HG02973 (cell line): ENCODE measurements around the gene SNX24.

ENCODE experiments used
- ATAC-seq: cut with Tn5 transposase; IDR thresholded peaks from one replicate; pipeline ENCODE4 v1.9.1; 2021; ENCODE audit warnings: moderate library complexity; ENCODE audit not compliant: unreplicated experiment

Gene SNX24

DNA sequence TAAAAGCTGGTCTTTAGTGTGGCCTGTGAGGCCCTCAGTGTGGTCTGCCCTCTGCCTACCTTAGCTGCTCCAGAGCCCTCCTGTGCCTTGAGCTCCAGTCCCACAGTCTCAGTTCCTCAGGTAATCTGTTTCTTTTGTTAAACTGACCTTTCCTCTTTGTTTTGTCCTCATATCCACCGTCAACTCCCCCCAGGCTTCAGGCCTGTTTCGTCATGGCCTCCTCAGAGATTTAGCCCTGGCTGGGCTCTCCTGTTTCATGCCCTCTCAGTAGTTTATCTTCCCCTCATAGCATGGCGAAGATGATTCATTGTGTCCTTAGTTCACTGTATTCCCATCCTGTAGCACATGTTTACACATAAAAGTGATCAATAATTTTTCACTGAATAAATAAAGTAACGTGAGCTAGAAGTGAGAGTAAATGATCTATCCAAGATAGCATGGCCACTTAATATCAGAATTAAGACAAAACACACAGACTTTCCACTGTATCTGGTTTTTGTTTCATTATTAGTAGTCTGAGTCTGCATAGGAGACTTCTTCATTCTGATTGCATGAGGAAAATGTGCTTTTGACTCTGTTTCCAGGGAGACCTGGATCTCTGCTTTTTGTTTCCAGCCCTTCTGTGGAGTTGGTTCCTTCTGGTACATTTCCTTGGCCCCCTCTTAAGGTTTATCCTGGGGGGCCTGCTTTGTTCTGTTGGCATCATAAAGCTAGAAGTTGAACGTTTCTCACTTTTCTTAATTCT lies 70.5 kb downstream of the SNX24 start:
- peak; percentile 97 for ATAC-seq

DNA sequence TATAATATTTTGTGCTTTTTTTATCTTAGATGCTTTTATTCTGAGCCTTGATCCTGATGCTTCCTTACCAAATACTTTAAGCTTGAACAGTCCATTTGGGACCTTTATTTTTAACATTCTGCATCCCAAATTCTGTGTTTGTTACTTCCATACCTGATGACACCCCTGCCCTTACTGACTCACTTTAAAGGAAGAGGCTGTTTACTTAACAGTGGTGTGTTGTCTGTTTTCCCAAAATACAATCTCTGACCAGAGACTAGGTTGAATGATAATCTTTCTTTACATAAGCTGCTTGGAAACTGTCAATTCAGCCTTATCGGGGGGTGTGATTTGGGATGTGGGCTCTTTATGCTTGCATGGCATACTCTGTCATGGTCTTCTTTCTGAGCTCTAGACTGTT lies 71.1 kb downstream of the SNX24 start:
- no peak for ATAC-seq

DNA sequence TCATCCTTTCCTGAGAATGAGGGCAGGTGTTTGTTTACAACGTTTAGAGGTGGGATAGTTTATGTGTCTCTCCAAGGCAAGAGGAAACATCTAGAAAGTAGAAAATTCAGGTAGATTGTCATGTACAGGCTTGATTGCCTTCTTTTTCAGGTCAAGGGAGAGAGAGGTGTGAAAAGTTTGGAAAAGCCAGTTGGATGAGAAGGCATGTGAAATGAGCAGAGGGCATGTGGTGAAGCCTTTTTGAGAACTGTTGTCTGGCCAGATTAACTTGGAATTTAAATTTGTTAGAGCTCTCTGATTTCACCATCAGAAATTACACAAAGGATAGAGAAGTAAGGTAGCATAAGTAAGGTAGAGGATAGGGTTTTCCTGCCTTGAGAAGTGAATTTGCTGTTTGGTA lies 74.6 kb downstream of the SNX24 start:
- ATAC-seq: no peak

- no peak for ATAC-seq
Measured at GRCh38 chr5:122921826-122922225, 76.4 kb downstream of the SNX24 start.

GRCh38 chr5:122924203-122924602 lies 78.8 kb downstream of the SNX24 start:
- ATAC-seq: no peak

- no peak for ATAC-seq
Measured at GRCh38 chr5:122924719-122925395, 79.4 kb downstream of the SNX24 start.

- no peak for ATAC-seq
Measured at GRCh38 chr5:122929001-122929400, 83.6 kb downstream of the SNX24 start.

- no peak for ATAC-seq
Measured at GRCh38 chr5:122929980-122930379, 84.6 kb downstream of the SNX24 start.

DNA sequence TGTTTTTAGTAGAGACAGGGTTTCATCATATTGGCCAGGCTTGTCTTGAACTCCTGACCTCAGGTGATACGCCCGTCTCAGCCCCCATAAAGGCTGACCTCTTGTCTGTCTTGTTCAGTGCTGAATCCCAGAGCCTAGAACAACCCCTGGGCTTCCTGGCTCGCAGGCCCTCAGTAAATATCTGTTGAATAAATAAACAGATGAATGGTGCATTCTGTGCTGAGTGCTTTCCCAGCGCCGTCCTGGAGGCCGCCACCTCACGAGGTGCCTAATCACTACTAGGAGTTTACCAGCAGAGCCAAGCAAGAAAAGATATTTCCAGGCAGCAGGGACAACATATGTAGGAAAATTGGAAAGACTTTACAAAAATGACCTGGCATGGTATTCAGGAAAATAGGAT lies 88.5 kb downstream of the SNX24 start:
- ATAC-seq: no peak

- no peak for ATAC-seq
Measured at GRCh38 chr5:122936088-122936487, 90.7 kb downstream of the SNX24 start.

- no peak for ATAC-seq
Measured at GRCh38 chr5:122937914-122938313, 92.5 kb downstream of the SNX24 start.

DNA sequence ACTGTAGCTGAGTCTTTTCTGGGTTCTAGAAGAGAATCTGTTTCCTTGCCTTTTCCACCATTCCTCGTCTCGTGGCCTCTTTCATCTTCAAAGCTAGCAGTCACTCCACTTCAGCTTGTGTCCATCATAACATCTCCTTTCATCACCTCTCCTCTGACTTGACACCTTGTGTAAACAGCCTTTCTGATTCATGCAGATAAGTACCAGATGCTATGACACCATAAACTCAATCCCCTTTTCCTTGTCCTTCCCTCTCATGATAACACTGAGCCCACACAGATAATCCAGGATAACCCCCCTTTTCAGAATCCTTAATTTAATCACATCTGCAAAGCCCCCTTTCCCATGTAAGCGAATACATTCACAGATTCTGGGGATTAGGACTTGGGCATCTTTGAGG lies 95.5 kb downstream of the SNX24 start:
- no peak for ATAC-seq

GRCh38 chr5:122941737-122942136 lies 96.3 kb downstream of the SNX24 start:
- ATAC-seq: no peak

DNA sequence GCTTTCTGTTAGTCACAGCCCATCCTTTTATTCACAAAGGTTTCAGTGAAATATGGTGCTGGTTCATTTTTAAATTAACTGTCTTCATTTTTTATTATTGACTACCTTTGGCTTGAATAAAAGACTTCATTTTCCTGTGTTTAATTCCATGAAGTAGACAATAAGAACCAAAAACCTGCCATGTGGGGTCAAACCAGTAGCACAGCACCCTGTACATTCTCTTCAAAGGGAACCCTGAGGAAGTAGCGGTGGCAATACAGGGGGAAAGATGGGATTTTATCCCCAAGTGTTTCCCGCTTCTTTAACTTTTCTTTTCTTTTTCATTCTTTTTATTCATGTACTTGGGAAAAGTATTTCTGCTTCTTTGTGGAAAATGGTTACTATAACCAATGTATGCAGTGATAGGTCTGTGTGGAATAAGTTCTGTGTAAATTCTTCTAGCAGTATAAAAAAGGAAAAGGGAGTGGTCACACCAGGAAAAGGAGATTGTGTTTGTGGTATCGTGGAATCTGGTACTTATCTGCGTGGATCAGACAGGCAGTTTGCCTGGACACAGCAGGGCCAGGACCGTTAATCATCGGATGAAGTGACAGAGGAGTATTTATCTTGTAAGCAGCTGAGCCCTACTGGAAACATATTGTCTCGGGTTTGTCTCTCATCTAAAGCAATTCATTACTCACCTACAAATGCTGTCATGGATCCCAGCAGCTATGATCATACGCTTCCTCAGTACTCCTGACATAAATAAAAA lies 96.9 kb downstream of the SNX24 start:
- ATAC-seq: no peak

DNA sequence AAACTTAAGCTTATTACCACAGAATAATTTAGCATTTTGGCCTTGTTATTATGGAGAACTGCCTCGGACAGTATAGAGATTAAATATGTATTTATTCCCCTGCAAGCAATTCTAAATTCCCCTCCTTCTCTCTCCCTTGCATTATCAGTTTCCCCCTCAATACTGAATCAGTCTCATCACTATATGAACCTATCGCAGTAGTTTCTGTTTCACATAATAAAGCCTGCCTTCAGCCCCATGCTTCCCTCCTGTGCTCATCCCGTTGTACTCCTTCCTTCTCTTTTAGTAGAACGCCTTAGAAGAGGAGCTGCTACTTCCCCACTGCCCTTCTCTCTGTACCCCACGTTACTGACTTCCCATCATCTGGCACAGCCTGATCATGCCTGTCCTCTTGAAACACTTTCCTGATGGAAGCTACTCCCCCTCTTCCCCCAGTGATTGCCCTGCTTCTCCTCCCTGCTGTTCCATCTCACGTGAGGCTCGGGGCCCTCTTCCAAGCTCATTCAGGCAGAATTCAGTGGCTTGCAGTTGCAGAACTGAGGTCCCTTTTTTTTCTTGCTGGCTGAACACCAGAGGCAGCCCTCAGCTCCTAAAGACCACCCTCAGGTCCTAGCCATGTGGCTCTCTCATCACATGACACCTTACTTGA lies 97.8 kb downstream of the SNX24 start:
- ATAC-seq: no peak

DNA sequence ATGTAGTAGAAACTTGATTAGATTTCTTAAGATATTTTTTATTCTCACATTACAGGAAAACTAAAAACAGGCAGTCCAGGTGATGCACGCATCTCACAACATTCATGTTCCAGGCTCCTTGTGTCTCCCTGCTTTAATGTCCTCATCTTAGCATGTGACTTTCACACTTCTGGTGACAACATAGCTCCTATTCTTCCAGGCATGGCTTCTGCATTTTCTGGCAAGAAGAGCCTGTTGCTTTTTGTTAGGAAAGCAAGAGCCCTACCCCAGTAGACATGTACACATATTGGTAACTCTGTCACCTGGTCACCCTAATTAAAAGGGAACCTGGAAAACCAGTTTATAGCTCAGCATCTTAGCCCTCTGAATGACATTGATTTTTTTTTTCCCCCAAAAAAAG lies 98.6 kb downstream of the SNX24 start:
- no peak for ATAC-seq

- no peak for ATAC-seq
Measured at GRCh38 chr5:122947372-122947771, 102.0 kb downstream of the SNX24 start.

GRCh38 chr5:122947772-122948171 lies 102.4 kb downstream of the SNX24 start:
- ATAC-seq: no peak

DNA sequence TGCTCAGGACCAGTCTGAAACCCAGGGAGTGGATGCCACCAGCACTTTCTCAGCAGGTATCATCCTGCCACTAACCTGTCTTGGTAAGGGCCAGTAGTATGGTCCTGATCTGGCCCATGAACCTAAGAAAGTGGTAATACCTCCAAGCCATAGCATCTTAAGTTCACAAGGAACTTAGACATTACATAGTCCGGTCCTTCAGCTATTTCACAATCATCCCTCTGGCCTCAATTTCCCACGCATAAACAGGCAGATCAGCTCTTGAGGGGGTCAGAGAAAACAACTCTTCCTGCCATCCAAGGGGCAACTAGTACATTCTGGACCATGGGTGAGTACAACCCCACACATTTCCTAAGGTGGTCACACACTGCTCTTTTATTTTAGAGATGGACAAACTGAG lies 102.9 kb downstream of the SNX24 start:
- ATAC-seq: no peak

- no peak for ATAC-seq
Measured at GRCh38 chr5:122951658-122952057, 106.2 kb downstream of the SNX24 start.

- no peak for ATAC-seq
Measured at GRCh38 chr5:122954719-122955118, 109.3 kb downstream of the SNX24 start.
